ENCODE measurements around the gene FYN. TPM values are rescaled to one million over a fixed set of nuclear protein-coding genes. Genes with fewer than 3 reads are reported as not detected.
A peak's percentile ranks its signal among the peaks of the same experiment; 100 is the strongest.

FYN gene
- total RNA-seq, 1 experiment from 2014 or later = 249 TPM

- Histone ChIP-seq H3K79me2 (ENCODE audit: low read length) (peaks cover 86% of the 10 kb centered on the region), H3K27ac (ENCODE audit: low read length) (peak overlapping the region; percentile 25; the same call in 1 of the 2 replicates), H3K9me3 (ENCODE audit: low read length) (no peaks in the 10 kb centered on the region), H4K20me1 (ENCODE audit: insufficient read depth, low read depth, low read length) (no peaks in the 10 kb centered on the region), H3K36me3 (ENCODE audit: insufficient read depth, low read length) (peaks cover 14% of the 10 kb centered on the region; the same call in 1 of the 2 replicates), H3K9me2 (replicated peaks; ENCODE audit: insufficient read depth, low read length) (no peaks in the 10 kb centered on the region), H3K9ac (ENCODE audit: low read length) (no peak overlapping the region), H3K4me3 (ENCODE audit: low read length) (no peak overlapping the region), H2AFZ (ENCODE audit: low read length) (no peak overlapping the region), H3K4me1 (ENCODE audit: low read length) (peaks cover 89% of the 10 kb centered on the region), H3K4me2 (ENCODE audit: low read depth, low read length, poor library complexity, severe bottlenecking) (no peak overlapping the region), H3K27me3 (ENCODE audit: low read length) (no peaks in the 10 kb centered on the region)
- no peak for DNase-seq
Observed at GRCh38 chr6:111772381-111772780, 100.9 kb downstream of the FYN start.

DNA sequence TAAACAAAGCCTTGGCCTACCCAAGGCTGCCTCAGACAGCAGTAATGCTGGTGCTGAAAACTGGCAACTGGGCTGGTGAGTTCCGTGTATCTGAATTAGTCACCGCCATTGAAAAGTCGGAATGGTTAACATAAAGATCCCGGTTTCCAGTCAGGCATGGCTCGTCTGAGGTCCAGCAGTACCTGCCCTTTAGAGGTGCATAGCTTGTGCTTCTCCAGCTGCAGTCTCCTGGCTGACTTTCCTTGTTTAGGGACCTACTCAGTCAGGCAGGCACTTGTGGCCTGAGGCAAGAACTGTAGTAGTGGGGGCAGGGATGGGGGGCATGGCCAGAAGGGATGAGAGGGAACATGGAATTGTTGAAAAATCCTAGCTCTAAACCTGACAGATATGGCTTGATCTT is 101.6 kb downstream of the FYN start:
- Histone ChIP-seq H3K4me3 (ENCODE audit: low read length) (no peak overlapping the region), H3K27ac (ENCODE audit: low read length) (peak overlapping the region; percentile 59; the same call in 1 of the 2 replicates)

DNA sequence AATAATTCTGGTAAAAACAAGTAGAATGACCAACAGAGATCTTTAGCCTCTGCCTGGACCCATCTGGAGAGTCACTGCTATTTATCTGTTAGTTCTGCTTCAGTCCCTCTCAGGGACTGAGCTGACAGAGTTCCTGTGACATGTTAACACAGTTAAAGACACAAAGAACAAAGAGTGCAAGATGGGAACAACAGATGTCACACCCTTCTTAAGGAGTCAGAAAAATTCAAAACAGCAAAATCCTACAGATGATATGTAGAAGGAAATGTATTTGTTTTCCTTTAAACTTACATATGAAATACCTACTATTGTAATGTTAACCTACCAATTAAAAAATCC is 102.2 kb downstream of the FYN start:
- H4K20me1 ChIP-seq (ENCODE audit: insufficient read depth, low read depth, low read length) = no peaks in the 10 kb centered on the region
- no peak overlapping the region for H3K4me3 ChIP-seq (ENCODE audit: low read length)
- no peak overlapping the region for H3K9ac ChIP-seq (ENCODE audit: low read length)

More for the DNA sequence above, 101.6 kb downstream of the FYN start:
- H2AFZ ChIP-seq (ENCODE audit: low read length) = no peak overlapping the region
- no peak overlapping the region for H3K9ac ChIP-seq (ENCODE audit: low read length)
- H4K20me1 ChIP-seq (ENCODE audit: insufficient read depth, low read depth, low read length) = no peaks in the 10 kb centered on the region
- H3K9me3 ChIP-seq (ENCODE audit: low read length) = no peaks in the 10 kb centered on the region
- H3K9me2 ChIP-seq (replicated peaks; ENCODE audit: insufficient read depth, low read length) = no peaks in the 10 kb centered on the region
- H3K36me3 ChIP-seq (ENCODE audit: insufficient read depth, low read length) = peaks cover 14% of the 10 kb centered on the region; the same call in 1 of the 2 replicates
- no peaks in the 10 kb centered on the region for H3K27me3 ChIP-seq (ENCODE audit: low read length)
- no peak overlapping the region for H3K4me2 ChIP-seq (ENCODE audit: low read depth, low read length, poor library complexity, severe bottlenecking)
- no peak for DNase-seq
- peaks cover 88% of the 10 kb centered on the region for H3K79me2 ChIP-seq (ENCODE audit: low read length)
- peaks cover 89% of the 10 kb centered on the region for H3K4me1 ChIP-seq (ENCODE audit: low read length)

DNA sequence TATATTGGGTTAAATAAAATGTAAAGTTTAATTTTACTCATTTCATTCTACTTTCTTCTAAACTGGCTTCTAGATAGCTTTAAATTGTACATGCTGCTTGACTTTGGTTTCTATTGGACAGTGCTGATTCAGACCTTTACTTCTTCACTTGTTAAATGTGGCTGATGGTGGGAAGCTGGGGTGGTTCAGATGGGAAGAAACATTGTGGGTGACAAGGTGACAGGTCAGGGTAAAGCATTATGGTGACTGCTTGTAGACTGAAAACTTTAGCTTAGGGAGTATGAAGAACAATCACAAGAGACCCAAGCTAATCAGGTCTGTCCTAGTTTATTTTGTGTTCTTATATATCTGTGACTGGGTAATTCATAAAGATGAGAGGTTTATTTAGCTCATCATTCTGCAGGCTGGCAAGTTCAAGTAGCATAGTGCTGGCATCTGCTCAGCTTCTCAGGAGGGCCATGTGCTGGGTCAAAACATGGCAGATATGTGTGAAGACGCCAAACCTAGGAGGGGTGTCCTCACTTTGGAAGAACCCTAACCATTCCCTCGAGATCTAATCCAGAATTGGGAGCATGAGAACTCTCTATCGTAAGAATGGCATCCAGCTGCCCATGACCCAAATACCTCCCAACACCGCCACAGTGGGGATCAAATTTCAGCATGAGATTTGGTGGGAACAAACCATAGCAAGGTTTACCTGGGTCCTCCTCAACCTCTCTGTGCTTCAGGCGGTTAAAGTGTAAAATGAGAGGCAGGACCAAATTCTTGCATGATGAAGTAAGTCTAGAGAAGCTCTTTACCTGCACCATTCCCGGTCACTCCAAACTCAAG is 102.8 kb downstream of the FYN start:
- Histone ChIP-seq H3K79me2 (ENCODE audit: low read length) (peaks cover 88% of the 10 kb centered on the region), H3K9ac (ENCODE audit: low read length) (no peak overlapping the region), H4K20me1 (ENCODE audit: insufficient read depth, low read depth, low read length) (no peaks in the 10 kb centered on the region)

More for the DNA sequence above, 102.2 kb downstream of the FYN start:
- no peaks in the 10 kb centered on the region for H3K9me2 ChIP-seq (replicated peaks; ENCODE audit: insufficient read depth, low read length)
- H3K4me1 ChIP-seq (ENCODE audit: low read length) = peaks cover 89% of the 10 kb centered on the region
- peak overlapping the region; percentile 59 for H3K27ac ChIP-seq (ENCODE audit: low read length)
- no peak overlapping the region for H2AFZ ChIP-seq (ENCODE audit: low read length)
- H3K36me3 ChIP-seq (ENCODE audit: insufficient read depth, low read length) = peaks cover 14% of the 10 kb centered on the region; the same call in 1 of the 2 replicates
- no peaks in the 10 kb centered on the region for H3K9me3 ChIP-seq (ENCODE audit: low read length)
- peaks cover 88% of the 10 kb centered on the region for H3K79me2 ChIP-seq (ENCODE audit: low read length)
- DNase-seq = no peak
- H3K4me2 ChIP-seq (ENCODE audit: low read depth, low read length, poor library complexity, severe bottlenecking) = no peak overlapping the region
- H3K27me3 ChIP-seq (ENCODE audit: low read length) = no peaks in the 10 kb centered on the region

DNA sequence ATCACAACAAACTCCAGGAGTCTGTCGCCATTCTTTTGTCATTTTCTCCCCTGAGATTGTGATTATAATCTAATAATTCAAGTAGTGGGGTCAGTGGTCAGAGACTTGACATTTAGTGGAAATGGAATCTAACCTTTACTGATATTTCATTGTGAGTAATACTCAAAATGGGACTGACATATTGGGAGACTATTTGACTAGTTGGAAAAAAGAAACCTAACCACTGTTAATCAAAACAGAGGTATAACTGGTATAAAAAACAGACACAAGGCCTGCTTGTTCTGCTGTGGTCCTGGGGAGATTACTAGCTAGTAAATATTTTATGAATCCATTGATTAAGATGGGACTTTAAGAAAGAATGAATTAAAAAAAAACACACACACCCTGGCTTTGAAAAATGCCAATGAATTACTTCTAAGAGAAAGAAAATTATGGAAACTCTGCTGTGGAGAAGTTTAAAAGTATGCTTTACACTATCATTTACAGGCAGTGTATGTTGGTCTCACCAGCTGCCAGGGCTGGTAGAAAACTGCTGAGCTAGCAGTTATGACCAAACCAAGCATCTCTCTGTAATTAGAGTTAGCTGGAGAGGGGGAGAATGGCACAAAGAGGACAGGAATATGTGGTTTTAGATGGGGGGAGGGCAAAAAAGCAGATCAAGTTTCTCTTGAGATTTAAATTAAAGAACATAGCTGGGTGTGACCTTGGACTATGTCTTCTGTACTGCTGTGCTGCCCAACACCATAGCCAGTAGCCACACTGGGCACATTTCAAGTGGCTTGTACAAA is 103.7 kb downstream of the FYN start:
- DNase-seq = no peak
- Histone ChIP-seq H3K36me3 (ENCODE audit: insufficient read depth, low read length) (peaks cover 14% of the 10 kb centered on the region; the same call in 1 of the 2 replicates), H3K9me2 (replicated peaks; ENCODE audit: insufficient read depth, low read length) (no peaks in the 10 kb centered on the region), H2AFZ (ENCODE audit: low read length) (no peak overlapping the region), H3K79me2 (ENCODE audit: low read length) (peaks cover 85% of the 10 kb centered on the region), H3K4me1 (ENCODE audit: low read length) (peaks cover 90% of the 10 kb centered on the region), H3K27ac (ENCODE audit: low read length) (peak overlapping the region; percentile 59), H4K20me1 (ENCODE audit: insufficient read depth, low read depth, low read length) (no peaks in the 10 kb centered on the region), H3K4me2 (ENCODE audit: low read depth, low read length, poor library complexity, severe bottlenecking) (no peak overlapping the region), H3K4me3 (ENCODE audit: low read length) (no peak overlapping the region), H3K27me3 (ENCODE audit: low read length) (no peaks in the 10 kb centered on the region), H3K9ac (ENCODE audit: low read length) (no peak overlapping the region), H3K9me3 (ENCODE audit: low read length) (no peaks in the 10 kb centered on the region)

More for the DNA sequence above, 102.8 kb downstream of the FYN start:
- Histone ChIP-seq H2AFZ (ENCODE audit: low read length) (no peak overlapping the region), H3K4me3 (ENCODE audit: low read length) (no peak overlapping the region), H3K9me2 (replicated peaks; ENCODE audit: insufficient read depth, low read length) (no peaks in the 10 kb centered on the region), H3K27ac (ENCODE audit: low read length) (peak overlapping the region; percentile 59), H3K27me3 (ENCODE audit: low read length) (no peaks in the 10 kb centered on the region), H3K4me2 (ENCODE audit: low read depth, low read length, poor library complexity, severe bottlenecking) (no peak overlapping the region), H3K4me1 (ENCODE audit: low read length) (peaks cover 89% of the 10 kb centered on the region), H3K9me3 (ENCODE audit: low read length) (no peaks in the 10 kb centered on the region), H3K36me3 (ENCODE audit: insufficient read depth, low read length) (peaks cover 14% of the 10 kb centered on the region; the same call in 1 of the 2 replicates)
- DNase-seq = no peak

DNA sequence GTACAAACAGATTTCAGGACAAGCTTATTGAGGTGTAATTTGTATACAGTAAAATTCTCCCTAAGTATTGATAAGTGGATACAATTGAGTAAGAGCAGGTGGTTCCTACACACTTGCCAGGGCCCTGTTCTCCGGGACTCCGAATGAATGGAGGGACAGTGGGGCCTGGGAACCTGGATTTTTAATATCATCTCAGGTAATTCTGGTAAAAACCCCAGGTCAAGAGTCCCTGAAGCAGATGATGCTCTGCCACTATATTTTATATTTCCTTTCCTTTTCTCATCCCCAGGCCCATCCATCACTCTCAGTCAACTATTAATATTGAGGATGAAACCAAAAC is 104.9 kb downstream of the FYN start:
- DNase-seq = no peak
- Histone ChIP-seq H3K79me2 (ENCODE audit: low read length) (peaks cover 80% of the 10 kb centered on the region), H3K27ac (ENCODE audit: low read length) (peak overlapping the region; percentile 96), H3K9me3 (ENCODE audit: low read length) (no peaks in the 10 kb centered on the region), H2AFZ (ENCODE audit: low read length) (no peak overlapping the region), H3K9me2 (replicated peaks; ENCODE audit: insufficient read depth, low read length) (no peaks in the 10 kb centered on the region), H3K4me2 (ENCODE audit: low read depth, low read length, poor library complexity, severe bottlenecking) (no peak overlapping the region), H3K27me3 (ENCODE audit: low read length) (no peaks in the 10 kb centered on the region), H3K36me3 (ENCODE audit: insufficient read depth, low read length) (peaks cover 14% of the 10 kb centered on the region; the same call in 1 of the 2 replicates), H3K9ac (ENCODE audit: low read length) (no peak overlapping the region), H3K4me3 (ENCODE audit: low read length) (no peak overlapping the region), H4K20me1 (ENCODE audit: insufficient read depth, low read depth, low read length) (no peaks in the 10 kb centered on the region), H3K4me1 (ENCODE audit: low read length) (peaks cover 92% of the 10 kb centered on the region)

DNA sequence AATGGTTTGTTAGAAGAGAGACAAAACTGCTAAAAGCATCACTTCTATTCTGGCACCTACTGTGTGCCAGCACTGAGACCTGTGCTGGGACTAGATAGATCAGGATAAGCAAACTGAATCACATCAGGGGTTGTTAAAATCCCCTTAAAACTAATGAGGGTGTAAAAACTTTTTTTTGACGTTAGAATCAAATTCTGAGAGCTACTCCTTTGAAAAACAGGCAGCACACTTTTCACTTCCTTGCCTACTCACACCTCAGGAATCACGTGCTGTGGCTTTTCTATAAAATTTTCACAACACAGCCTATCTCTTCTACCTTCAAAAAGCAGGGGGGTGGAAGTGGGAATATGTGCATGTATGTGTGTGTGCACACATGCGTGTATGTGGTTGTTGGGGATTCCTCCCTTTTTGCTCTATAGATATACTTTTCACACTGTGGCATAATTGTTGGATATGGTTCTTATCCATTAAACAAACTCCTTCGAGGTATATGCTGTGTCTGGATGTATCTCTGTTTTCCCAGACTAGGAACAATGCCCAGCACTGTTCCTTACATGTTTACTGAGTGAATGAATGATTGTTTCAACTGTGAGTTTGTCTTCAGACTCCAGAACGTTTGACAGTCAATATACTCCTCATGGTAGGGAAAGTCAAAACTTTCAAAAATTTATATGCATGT is 105.4 kb downstream of the FYN start:
- Histone ChIP-seq H2AFZ (ENCODE audit: low read length) (no peak overlapping the region), H3K79me2 (ENCODE audit: low read length) (peaks cover 83% of the 10 kb centered on the region), H3K27me3 (ENCODE audit: low read length) (no peaks in the 10 kb centered on the region), H3K4me2 (ENCODE audit: low read depth, low read length, poor library complexity, severe bottlenecking) (no peak overlapping the region), H3K4me3 (ENCODE audit: low read length) (no peak overlapping the region), H3K27ac (ENCODE audit: low read length) (peak overlapping the region; percentile 96), H4K20me1 (ENCODE audit: insufficient read depth, low read depth, low read length) (no peaks in the 10 kb centered on the region), H3K9ac (ENCODE audit: low read length) (peak overlapping the region; percentile 16), H3K4me1 (ENCODE audit: low read length) (peaks cover 97% of the 10 kb centered on the region), H3K9me2 (replicated peaks; ENCODE audit: insufficient read depth, low read length) (no peaks in the 10 kb centered on the region), H3K36me3 (ENCODE audit: insufficient read depth, low read length) (peaks cover 14% of the 10 kb centered on the region; the same call in 1 of the 2 replicates), H3K9me3 (ENCODE audit: low read length) (no peaks in the 10 kb centered on the region)
- DNase-seq = no peak

Measured in Karpas-422 (cell line).